Liver (tissue), 3 donors: ENCODE measurements around the gene TCEANC.

Experiments
- FOXA1 ChIP-seq: IDR thresholded peaks from 2 replicates; pipeline ENCODE4 v1.6.1; 2016; ENCODE audit warnings: antibody characterized with exemption
- GABPA ChIP-seq, 2 donors: IDR thresholded peaks in 1 of 2; conservative IDR thresholded peaks in 1 of 2; 2 replicates each; pipeline ENCODE4 v1.6.1; 2016; ENCODE audit warnings: antibody characterized with exemption in 2 of 2, mild to moderate bottlenecking in 1 of 2, moderate library complexity in 1 of 2
- JUND ChIP-seq, 2 donors: IDR thresholded peaks; 2 replicates each; pipeline ENCODE4 v1.6.1; 2016; ENCODE audit warnings: antibody characterized with exemption in 2 of 2
- RAD21 ChIP-seq, 2 donors: IDR thresholded peaks; 2 replicates each; pipeline ENCODE4 v1.6.1; 2016; ENCODE audit warnings: antibody characterized with exemption in 2 of 2, mild to moderate bottlenecking in 2 of 2
- SP1 ChIP-seq: IDR thresholded peaks from 2 replicates; pipeline ENCODE4 v1.6.1; 2018; ENCODE audit warnings: antibody characterized with exemption, mild to moderate bottlenecking
- TAF1 ChIP-seq: conservative IDR thresholded peaks from 2 replicates; pipeline ENCODE4 v1.6.1; 2016; ENCODE audit warnings: antibody characterized with exemption, mild to moderate bottlenecking
- YY1 ChIP-seq: IDR thresholded peaks from 2 replicates; pipeline ENCODE4 v1.6.1; 2016; ENCODE audit warnings: antibody characterized with exemption, mild to moderate bottlenecking
- TF ChIP-seq, protein P1 (sequence below): fragments of 150-350 bp; IDR thresholded peaks from 2 replicates; pipeline ENCODE4 v1.5.1; 2017; ENCODE audit warnings: improper control_type of control experiment, low read depth, low read length; ENCODE audit not compliant: missing input control
- TF ChIP-seq, protein P2 (sequence below): IDR thresholded peaks from 2 replicates; pipeline ENCODE4 v1.6.1; 2016; ENCODE audit warnings: antibody characterized with exemption, mild to moderate bottlenecking
- TF ChIP-seq, protein P3 (sequence below): IDR thresholded peaks from 2 replicates; pipeline ENCODE4 v1.6.1; 2016; ENCODE audit warnings: antibody characterized with exemption
- TF ChIP-seq, protein P4 (sequence below): IDR thresholded peaks from 2 replicates; pipeline ENCODE4 v1.6.1; 2016; ENCODE audit warnings: antibody characterized with exemption
- TF ChIP-seq, protein P5 (sequence below): IDR thresholded peaks from 2 replicates; pipeline ENCODE4 v1.6.1; 2016; ENCODE audit warnings: antibody characterized with exemption
- donor health status: healthy.
- donor health status: healthy.

DNA sequence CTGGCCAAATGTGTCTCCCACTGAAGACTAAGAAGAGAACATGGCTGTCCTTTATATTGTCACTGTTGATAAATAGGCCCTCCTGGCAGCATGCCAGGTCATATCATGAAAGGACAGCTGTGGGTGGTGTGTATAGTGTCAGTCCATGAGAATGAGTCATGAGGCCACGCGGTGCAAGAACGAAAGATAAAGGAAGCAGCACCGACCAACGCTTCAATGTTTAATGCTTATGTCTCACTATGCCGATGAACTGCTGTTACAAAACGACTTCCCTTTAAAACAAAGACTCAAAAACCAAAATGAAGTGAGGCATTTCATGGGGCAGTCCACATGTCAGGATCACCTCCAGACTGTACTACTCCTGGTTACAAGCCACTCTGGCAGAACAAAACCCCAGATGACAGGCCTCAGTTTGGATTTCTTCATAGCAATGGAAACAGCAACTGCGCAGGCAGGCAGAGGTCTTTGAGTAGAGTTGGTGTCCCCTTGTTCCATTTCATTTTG, 5.2 kb upstream of the TCEANC start:
- TF ChIP-seq, protein P1, sequence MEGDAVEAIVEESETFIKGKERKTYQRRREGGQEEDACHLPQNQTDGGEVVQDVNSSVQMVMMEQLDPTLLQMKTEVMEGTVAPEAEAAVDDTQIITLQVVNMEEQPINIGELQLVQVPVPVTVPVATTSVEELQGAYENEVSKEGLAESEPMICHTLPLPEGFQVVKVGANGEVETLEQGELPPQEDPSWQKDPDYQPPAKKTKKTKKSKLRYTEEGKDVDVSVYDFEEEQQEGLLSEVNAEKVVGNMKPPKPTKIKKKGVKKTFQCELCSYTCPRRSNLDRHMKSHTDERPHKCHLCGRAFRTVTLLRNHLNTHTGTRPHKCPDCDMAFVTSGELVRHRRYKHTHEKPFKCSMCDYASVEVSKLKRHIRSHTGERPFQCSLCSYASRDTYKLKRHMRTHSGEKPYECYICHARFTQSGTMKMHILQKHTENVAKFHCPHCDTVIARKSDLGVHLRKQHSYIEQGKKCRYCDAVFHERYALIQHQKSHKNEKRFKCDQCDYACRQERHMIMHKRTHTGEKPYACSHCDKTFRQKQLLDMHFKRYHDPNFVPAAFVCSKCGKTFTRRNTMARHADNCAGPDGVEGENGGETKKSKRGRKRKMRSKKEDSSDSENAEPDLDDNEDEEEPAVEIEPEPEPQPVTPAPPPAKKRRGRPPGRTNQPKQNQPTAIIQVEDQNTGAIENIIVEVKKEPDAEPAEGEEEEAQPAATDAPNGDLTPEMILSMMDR: no peak
- TF ChIP-seq GABPA (IDR thresholded peaks at IDR 0.05 in 1 of 2, conservative IDR thresholded peaks at IDR 0.05 in 1 of 2) (no peak), YY1 (no peak), TAF1 (no peak), JUND (IDR thresholded peaks at IDR 0.05) (peak; percentile 42 to 43), RAD21 (IDR thresholded peaks at IDR 0.05) (no peak), SP1 (no peak), FOXA1 (no peak)
- TF ChIP-seq, protein P2, sequence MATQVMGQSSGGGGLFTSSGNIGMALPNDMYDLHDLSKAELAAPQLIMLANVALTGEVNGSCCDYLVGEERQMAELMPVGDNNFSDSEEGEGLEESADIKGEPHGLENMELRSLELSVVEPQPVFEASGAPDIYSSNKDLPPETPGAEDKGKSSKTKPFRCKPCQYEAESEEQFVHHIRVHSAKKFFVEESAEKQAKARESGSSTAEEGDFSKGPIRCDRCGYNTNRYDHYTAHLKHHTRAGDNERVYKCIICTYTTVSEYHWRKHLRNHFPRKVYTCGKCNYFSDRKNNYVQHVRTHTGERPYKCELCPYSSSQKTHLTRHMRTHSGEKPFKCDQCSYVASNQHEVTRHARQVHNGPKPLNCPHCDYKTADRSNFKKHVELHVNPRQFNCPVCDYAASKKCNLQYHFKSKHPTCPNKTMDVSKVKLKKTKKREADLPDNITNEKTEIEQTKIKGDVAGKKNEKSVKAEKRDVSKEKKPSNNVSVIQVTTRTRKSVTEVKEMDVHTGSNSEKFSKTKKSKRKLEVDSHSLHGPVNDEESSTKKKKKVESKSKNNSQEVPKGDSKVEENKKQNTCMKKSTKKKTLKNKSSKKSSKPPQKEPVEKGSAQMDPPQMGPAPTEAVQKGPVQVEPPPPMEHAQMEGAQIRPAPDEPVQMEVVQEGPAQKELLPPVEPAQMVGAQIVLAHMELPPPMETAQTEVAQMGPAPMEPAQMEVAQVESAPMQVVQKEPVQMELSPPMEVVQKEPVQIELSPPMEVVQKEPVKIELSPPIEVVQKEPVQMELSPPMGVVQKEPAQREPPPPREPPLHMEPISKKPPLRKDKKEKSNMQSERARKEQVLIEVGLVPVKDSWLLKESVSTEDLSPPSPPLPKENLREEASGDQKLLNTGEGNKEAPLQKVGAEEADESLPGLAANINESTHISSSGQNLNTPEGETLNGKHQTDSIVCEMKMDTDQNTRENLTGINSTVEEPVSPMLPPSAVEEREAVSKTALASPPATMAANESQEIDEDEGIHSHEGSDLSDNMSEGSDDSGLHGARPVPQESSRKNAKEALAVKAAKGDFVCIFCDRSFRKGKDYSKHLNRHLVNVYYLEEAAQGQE: no peak
- TF ChIP-seq, protein P3, sequence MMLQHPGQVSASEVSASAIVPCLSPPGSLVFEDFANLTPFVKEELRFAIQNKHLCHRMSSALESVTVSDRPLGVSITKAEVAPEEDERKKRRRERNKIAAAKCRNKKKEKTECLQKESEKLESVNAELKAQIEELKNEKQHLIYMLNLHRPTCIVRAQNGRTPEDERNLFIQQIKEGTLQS: no peak
- TF ChIP-seq, protein P4, sequence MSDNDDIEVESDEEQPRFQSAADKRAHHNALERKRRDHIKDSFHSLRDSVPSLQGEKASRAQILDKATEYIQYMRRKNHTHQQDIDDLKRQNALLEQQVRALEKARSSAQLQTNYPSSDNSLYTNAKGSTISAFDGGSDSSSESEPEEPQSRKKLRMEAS: no peak
- TF ChIP-seq, protein P5, sequence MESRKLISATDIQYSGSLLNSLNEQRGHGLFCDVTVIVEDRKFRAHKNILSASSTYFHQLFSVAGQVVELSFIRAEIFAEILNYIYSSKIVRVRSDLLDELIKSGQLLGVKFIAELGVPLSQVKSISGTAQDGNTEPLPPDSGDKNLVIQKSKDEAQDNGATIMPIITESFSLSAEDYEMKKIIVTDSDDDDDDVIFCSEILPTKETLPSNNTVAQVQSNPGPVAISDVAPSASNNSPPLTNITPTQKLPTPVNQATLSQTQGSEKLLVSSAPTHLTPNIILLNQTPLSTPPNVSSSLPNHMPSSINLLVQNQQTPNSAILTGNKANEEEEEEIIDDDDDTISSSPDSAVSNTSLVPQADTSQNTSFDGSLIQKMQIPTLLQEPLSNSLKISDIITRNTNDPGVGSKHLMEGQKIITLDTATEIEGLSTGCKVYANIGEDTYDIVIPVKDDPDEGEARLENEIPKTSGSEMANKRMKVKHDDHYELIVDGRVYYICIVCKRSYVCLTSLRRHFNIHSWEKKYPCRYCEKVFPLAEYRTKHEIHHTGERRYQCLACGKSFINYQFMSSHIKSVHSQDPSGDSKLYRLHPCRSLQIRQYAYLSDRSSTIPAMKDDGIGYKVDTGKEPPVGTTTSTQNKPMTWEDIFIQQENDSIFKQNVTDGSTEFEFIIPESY: no peak
